PFSK-1 (cell line): ENCODE data around the gene GART.

ENCODE experiments used
- POLR2AphosphoS5 ChIP-seq: IDR thresholded peaks from 2 replicates; pipeline ENCODE4 v1.6.1; 2012; ENCODE audit warnings: low read depth, mild to moderate bottlenecking, control low read depth, low read length, moderate library complexity
- REST ChIP-seq, 2 experiments: IDR thresholded peaks; 2 replicates each; pipeline versions ENCODE4 v1.6.1 to v1.8.0; 2011 to 2012; ENCODE audit warnings: low read depth in 2 of 2, low read length in 2 of 2, control low read depth in 1 of 2, inconsistent platforms in 1 of 2, mild to moderate bottlenecking in 1 of 2, moderate library complexity in 1 of 2; ENCODE audit not compliant: insufficient read depth in 1 of 2

DNA sequence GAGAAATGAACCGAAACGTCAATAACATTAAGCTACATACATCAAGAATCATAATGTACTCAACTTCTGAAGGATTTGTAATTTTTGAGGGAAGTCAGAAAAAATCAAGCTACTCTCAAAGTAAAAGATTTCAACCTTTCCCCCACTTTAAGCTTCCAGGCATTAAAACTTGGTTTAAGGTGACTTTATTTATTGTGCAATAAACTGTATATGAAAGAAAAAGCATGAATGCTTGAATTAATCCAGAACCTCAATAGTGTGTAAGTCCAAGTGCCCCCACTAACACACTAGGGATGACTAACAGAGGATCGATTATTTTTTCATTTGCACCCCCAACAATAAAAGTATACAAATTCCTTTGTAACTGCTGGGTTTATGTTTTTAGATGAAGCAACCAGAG lies 10.9 kb downstream of the GART start:
- TF ChIP-seq POLR2AphosphoS5: no peak
- TF ChIP-seq REST (IDR thresholded peaks at IDR 0.05; ENCODE audit: insufficient read depth in 1 of 2, low read depth in 2 of 2, low read length in 2 of 2): no peak
